Erythroblast (primary cell): ENCODE results near the gene INTS13.

Experiments used
- GATA1 ChIP-seq: IDR thresholded peaks from 2 replicates; pipeline ENCODE4 v1.6.1; 2011; ENCODE audit warnings: low read depth, mild to moderate bottlenecking, control low read depth, low read length, moderate library complexity
- POLR2A ChIP-seq: IDR thresholded peaks from 2 replicates; pipeline ENCODE4 v1.6.1; 2011; ENCODE audit warnings: mild to moderate bottlenecking, low read length

DNA sequence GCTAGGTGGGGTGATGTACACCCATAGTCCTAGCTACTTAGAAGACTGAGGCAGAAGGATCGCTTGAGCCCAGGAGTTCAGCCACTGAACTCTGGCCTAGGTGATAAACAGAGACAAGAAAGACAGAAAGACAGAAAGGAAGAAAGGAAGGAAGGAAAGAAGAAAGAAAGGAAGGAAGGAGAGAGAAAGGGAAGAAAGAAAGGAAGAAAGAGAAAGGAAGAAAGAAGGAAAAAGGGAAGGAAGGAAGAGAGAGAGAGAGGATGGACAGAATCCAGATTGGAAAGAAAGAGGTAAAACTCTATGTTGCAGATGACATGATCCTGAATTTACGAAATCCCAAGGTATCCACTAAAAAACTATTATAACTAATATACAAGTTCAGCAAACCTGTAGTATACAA lies 8.2 kb downstream of the INTS13 start:
- no peak for TF ChIP-seq POLR2A
- TF ChIP-seq GATA1, result no peak
